OCI-LY7 (cell line): ENCODE results near the gene CEBPZOS. TPM values are rescaled to one million over a fixed set of nuclear protein-coding genes. Genes with fewer than 3 reads are reported as not detected.
"Not testable (repeated sequence)": the region's sequence is repeated elsewhere in the genome, so short reads cannot be mapped to it uniquely, and the experiment has no call there.

Source experiments
- BruUV-seq: library from RNA; stranded (reverse); fragments of 400-500 nt; replicated peaks from 2 replicates; lab custom pipeline; 2021; lab: Mats Ljungman, UMichigan
- CTCF ChIA-PET: fragments of 300-600 bp; sonication (Branson Sonifier 250); formaldehyde crosslinking; loops from one replicate; lab custom pipeline; 2022; ENCODE audit warnings: antibody characterized with exemption; ENCODE audit not compliant: unreplicated experiment; lab: Charles Lee
- POLR2A ChIA-PET: fragments of 300-600 bp; sonication (Branson Sonifier 250); formaldehyde crosslinking; loops from one replicate; lab custom pipeline; 2022; ENCODE audit warnings: antibody characterized with exemption; lab: Charles Lee
- DNase-seq: peaks from one replicate; pipeline ENCODE4 v3.0.0-alpha.2; 2015; ENCODE audit warnings: low spot score
- H2AFZ ChIP-seq: fragments of 200-600 bp; sonication (generic), shearing (Covaris generic); 2 replicates; pipeline ENCODE4 v1.6.1; 2014; ENCODE audit warnings: mild to moderate bottlenecking, antibody characterized with exemption, low read length, moderate library complexity
- H3K27ac ChIP-seq: fragments of 200-600 bp; sonication (generic); 2 replicates; pipeline ENCODE4 v1.5.1; 2014; ENCODE audit warnings: mixed run types, low read depth, mild to moderate bottlenecking, moderate library complexity, low read length, inconsistent platforms; ENCODE audit not compliant: poor library complexity, severe bottlenecking
- H3K36me3 ChIP-seq: fragments of 200-600 bp; sonication (generic); 2 replicates; pipeline ENCODE4 v1.6.1; 2014; ENCODE audit warnings: mild to moderate bottlenecking, antibody characterized with exemption, low read length, moderate library complexity, mixed read lengths; ENCODE audit not compliant: insufficient read depth
- H3K4me1 ChIP-seq: fragments of 200-600 bp; sonication (generic); 2 replicates; pipeline ENCODE4 v1.5.1; 2014; ENCODE audit warnings: mild to moderate bottlenecking, low read length; ENCODE audit not compliant: insufficient read depth, poor library complexity, severe bottlenecking
- H3K4me2 ChIP-seq: fragments of 200-600 bp; sonication (generic); 2 replicates; pipeline ENCODE4 v1.6.1; 2014; ENCODE audit warnings: mild to moderate bottlenecking, low read length
- H3K4me3 ChIP-seq: fragments of 200-600 bp; sonication (generic); 2 replicates; pipeline ENCODE4 v1.5.1; 2014; ENCODE audit warnings: mild to moderate bottlenecking, low read depth, low read length; ENCODE audit not compliant: poor library complexity, severe bottlenecking
- H3K79me2 ChIP-seq: fragments of 200-600 bp; sonication (generic); 2 replicates; pipeline ENCODE4 v1.6.1; 2016; ENCODE audit warnings: low read depth, mild to moderate bottlenecking, low read length, moderate library complexity, mixed read lengths; ENCODE audit not compliant: insufficient read depth
- H3K9me2 ChIP-seq: fragments of 200-600 bp; sonication (generic); 2 replicates; pipeline ENCODE4 v1.6.1; 2016; ENCODE audit warnings: mild to moderate bottlenecking, low read length, mixed read lengths; ENCODE audit not compliant: insufficient read depth
- H3K9me3 ChIP-seq: fragments of 200-600 bp; sonication (generic); 2 replicates; pipeline ENCODE4 v1.6.1; 2014; ENCODE audit warnings: mild to moderate bottlenecking, mixed run types, low read length, mixed read lengths
- H4K20me1 ChIP-seq: fragments of 200-600 bp; sonication (generic); 2 replicates; pipeline ENCODE4 v1.6.1; 2014; ENCODE audit warnings: mild to moderate bottlenecking, antibody characterized with exemption, low read length, moderate library complexity, mixed read lengths; ENCODE audit not compliant: insufficient read depth
- EZH2phosphoT487 ChIP-seq: fragments of 200-600 bp; sonication (generic); IDR thresholded peaks from 2 replicates; pipeline ENCODE4 v1.6.1; 2018; ENCODE audit warnings: low read depth, borderline replicate concordance, mild to moderate bottlenecking, mixed run types, antibody characterized with exemption, low read length, moderate library complexity, mixed read lengths
- intact Hi-C: fragments of 100-400 bp; cut with micrococcal nuclease; formaldehyde crosslinking; loops from one replicate; pipeline ENCODE4 v1.10.0; 2022; ENCODE audit not compliant: unreplicated experiment
- total RNA-seq, 2 experiments: library from RNA; depleted of rRNA in 1 of 2; stranded (reverse); fragments of >200 nt in 1 of 2; shearing (Covaris generic) in 1 of 2; gene quantifications; 2 replicates each; pipeline ENCODE4 v1.2.3, GENCODE V29; 2014 to 2022
- TF ChIP-seq, protein P1 (sequence below): fragments of 200-600 bp; sonication (generic); conservative IDR thresholded peaks from 2 replicates; pipeline ENCODE4 v1.5.1; 2014; ENCODE audit warnings: mild to moderate bottlenecking, antibody characterized with exemption, low read length, moderate library complexity, mixed read lengths

Gene CEBPZOS
- total RNA-seq, 2 experiments from 2014 or later: 31.1 to 73.6 TPM

DNA sequence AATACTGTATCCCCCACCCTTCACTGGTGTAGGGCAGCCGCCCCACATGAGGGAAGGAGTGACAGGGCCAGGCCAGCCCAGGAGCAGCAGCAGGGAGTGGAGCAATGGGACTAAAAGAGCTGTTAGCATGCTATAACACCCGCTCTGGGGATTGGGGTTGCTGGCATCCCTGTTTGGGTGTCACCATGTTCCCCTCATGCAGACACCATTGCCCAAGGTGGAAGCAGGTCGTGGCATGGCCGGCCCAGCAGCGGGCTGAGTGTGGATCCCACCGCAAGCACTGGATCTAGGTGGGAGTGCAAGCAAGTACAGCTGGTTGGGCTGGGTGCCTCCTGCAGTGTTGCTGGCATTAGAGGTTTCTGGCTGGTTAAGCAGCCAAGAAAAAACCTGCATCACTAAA, 4.5 kb upstream of the CEBPZOS start:
- no TSS peak for BruUV-seq
- Histone ChIP-seq H3K36me3 (no peaks in the 10 kb centered on the region), H3K9me3 (peaks cover 5% of the 10 kb centered on the region; the same call in 1 of the 2 replicates), H3K79me2 (peaks cover 2% of the 10 kb centered on the region), H3K4me3 (no peak overlapping the region), H3K27ac (no peak overlapping the region), H3K4me2 (no peak overlapping the region), H3K4me1 (peaks cover 4% of the 10 kb centered on the region), H2AFZ (no peak overlapping the region), H4K20me1 (no peaks in the 10 kb centered on the region), H3K9me2 (no peaks in the 10 kb centered on the region)
- no peak for DNase-seq
- intact Hi-C loops: no loop called here
- no peak for TF ChIP-seq EZH2phosphoT487
- TF ChIP-seq, protein P1, sequence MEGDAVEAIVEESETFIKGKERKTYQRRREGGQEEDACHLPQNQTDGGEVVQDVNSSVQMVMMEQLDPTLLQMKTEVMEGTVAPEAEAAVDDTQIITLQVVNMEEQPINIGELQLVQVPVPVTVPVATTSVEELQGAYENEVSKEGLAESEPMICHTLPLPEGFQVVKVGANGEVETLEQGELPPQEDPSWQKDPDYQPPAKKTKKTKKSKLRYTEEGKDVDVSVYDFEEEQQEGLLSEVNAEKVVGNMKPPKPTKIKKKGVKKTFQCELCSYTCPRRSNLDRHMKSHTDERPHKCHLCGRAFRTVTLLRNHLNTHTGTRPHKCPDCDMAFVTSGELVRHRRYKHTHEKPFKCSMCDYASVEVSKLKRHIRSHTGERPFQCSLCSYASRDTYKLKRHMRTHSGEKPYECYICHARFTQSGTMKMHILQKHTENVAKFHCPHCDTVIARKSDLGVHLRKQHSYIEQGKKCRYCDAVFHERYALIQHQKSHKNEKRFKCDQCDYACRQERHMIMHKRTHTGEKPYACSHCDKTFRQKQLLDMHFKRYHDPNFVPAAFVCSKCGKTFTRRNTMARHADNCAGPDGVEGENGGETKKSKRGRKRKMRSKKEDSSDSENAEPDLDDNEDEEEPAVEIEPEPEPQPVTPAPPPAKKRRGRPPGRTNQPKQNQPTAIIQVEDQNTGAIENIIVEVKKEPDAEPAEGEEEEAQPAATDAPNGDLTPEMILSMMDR: no peak
- CTCF ChIA-PET: no interaction called here
- POLR2A ChIA-PET: interaction anchor here (0.7 kb wide), 1 partner anchor 849 kb away, joined by 3 read pairs; no protein-coding TSS in a partner anchor

GRCh38 chr2:37192551-37192950, 3.7 kb upstream of the CEBPZOS start:
- no peaks in the 10 kb centered on the region for H3K36me3 ChIP-seq
- CTCF ChIA-PET: no interaction called here
- H3K4me2 ChIP-seq: no peak overlapping the region
- no peaks in the 10 kb centered on the region for H3K9me2 ChIP-seq
- no peak overlapping the region for H3K27ac ChIP-seq
- H3K4me3 ChIP-seq: no peak overlapping the region
- H4K20me1 ChIP-seq: no peaks in the 10 kb centered on the region
- H2AFZ ChIP-seq: no peak overlapping the region
- H3K9me3 ChIP-seq: peaks cover 5% of the 10 kb centered on the region; the same call in 1 of the 2 replicates
- intact Hi-C loops: no loop called here
- peaks cover 9% of the 10 kb centered on the region for H3K4me1 ChIP-seq
- POLR2A ChIA-PET: interaction anchor here (0.6 to 0.7 kb wide), 2 partner anchors 20 to 106 kb away, joined by 4 to 5 read pairs; no protein-coding TSS in a partner anchor
- no peak for TF ChIP-seq EZH2phosphoT487
- TF ChIP-seq, protein P1: no peak
- no TSS peak for BruUV-seq
- no peak for DNase-seq
- peaks cover 10% of the 10 kb centered on the region for H3K79me2 ChIP-seq

DNA sequence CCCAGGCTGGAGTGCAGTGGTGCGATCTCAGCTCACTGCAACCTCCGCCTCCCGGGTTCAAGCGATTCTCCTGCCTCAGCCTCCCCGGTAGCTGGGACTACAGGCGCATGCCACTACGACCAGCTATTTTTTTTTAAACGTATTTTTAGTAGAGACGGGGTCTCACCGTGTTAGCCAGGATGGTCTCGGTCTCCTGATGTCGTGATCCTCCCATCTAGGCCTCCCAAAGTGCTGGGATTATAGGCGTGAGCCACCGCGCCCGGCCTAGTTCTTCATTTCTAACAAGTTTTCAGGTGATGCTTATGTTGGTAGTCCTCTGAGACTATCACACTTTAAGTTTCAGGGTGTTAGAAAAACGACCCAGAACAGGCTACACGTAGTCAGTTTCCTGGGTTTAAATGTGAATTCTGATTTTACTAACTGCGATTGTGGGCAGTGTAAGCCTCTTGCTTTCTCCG, 405 bp upstream of the CEBPZOS start:
- H3K9me2 ChIP-seq, H3K9me3 ChIP-seq, DNase-seq, BruUV-seq, H4K20me1 ChIP-seq, CTCF ChIA-PET: not testable (repeated sequence)
- H3K79me2 ChIP-seq: peaks cover 41% of the 10 kb centered on the region
- H3K36me3 ChIP-seq: peaks cover 18% of the 10 kb centered on the region
- H3K4me1 ChIP-seq: peaks cover 23% of the 10 kb centered on the region
- H3K4me2 ChIP-seq: peak overlapping the region; percentile 91
- peak overlapping the region; percentile 79 for H3K4me3 ChIP-seq
- POLR2A ChIA-PET: interaction anchor here (1.1 to 1.3 kb wide), 2 partner anchors 9 to 16 kb away, joined by 5 read pairs; no protein-coding TSS in a partner anchor
- peak overlapping the region; percentile 56 for H3K27ac ChIP-seq
- intact Hi-C loops: loop anchor here (2.0 to 5.0 kb wide), 3 partner anchors 35 to 229 kb away; partner anchors contain the start of genes CEBPZ, NDUFAF7, PRKD3 and STRN
- H2AFZ ChIP-seq: peak overlapping the region; percentile 86
